Chondrocyte (in vitro differentiated cells): ENCODE data around the gene DIP2C. TPM values are rescaled to one million over a fixed set of nuclear protein-coding genes. Genes with fewer than 3 reads are reported as not detected.

ENCODE experiments used
- DNase-seq: peaks from one replicate; pipeline ENCODE4 v3.0.0; 2021; ENCODE audit warnings: mixed read lengths, low spot score
- H3K27ac Mint-ChIP-seq: one replicate; pipeline ENCODE4 v1.8.0; 2021; ENCODE audit warnings: mild to moderate bottlenecking, moderate library complexity, mixed read lengths; ENCODE audit not compliant: unreplicated experiment
- H3K27me3 Mint-ChIP-seq: 2 replicates; pipeline ENCODE4 v1.8.0; 2021; ENCODE audit warnings: low read depth, mixed read lengths
- H3K36me3 Mint-ChIP-seq: 2 replicates; pipeline ENCODE4 v1.8.0; 2021; ENCODE audit warnings: low read depth, mixed read lengths
- H3K4me1 Mint-ChIP-seq: 2 replicates; pipeline ENCODE4 v1.8.0; 2021; ENCODE audit warnings: low read depth, mild to moderate bottlenecking, mixed read lengths
- H3K4me3 Mint-ChIP-seq: one replicate; pipeline ENCODE4 v1.8.0; 2021; ENCODE audit warnings: mild to moderate bottlenecking, moderate library complexity, mixed read lengths; ENCODE audit not compliant: unreplicated experiment
- H3K9me3 Mint-ChIP-seq: 2 replicates; pipeline ENCODE4 v1.8.0; 2021; ENCODE audit warnings: low read depth, mixed read lengths
- total RNA-seq: library from RNA; stranded (reverse); gene quantifications from 3 replicates; pipeline ENCODE4 v1.2.1, GENCODE V29; 2021
- TF ChIP-seq, protein P1 (sequence below): fragments of 200-600 bp; sonication (generic); IDR thresholded peaks from 2 replicates; pipeline ENCODE4 v1.5.0; 2021; ENCODE audit warnings: antibody characterized with exemption, mild to moderate bottlenecking, moderate library complexity

Gene DIP2C
- total RNA-seq, 1 donor from 2014 or later = 47.9 TPM

DNA sequence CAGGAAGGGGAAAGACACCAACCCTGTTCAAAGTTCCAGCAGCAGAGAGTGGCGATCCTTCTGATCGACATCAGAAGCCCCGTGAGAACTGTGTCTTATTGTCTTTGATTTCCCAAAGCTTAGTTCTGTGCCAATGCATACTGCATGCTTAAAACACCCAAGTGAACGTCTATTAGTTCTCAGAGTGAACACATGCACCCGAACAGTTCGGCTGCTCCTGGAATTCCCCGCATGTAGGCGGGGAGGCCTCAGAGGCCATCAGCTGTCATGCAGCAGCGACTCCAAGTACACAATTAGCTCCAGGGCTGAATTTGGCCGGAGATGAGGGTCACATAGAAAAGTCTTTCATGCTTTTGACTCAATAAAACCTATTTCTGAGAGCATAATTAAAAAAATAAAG is 277.4 kb downstream of the DIP2C start:
- peaks cover 29% of the 10 kb centered on the region for H3K36me3 Mint-ChIP-seq

DNA sequence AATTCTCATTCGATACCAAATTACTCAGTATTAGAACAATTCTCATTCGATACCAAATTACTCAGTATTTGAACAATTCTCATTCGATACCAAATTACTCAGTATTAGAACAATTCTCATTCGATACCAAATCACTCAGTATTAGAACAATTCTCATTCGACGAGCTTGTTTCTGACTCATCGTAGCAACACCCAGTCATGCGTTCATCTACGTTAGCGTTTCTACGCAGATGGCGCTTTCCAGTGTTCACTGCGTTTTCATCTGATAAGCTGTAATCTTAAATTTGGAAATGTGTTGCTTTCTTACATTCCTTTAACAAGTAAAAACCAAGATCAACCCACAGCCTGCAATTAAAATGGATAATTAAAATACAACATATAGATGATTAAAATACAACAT is 277.9 kb downstream of the DIP2C start:
- DNase-seq = no peak
- TF ChIP-seq, protein P1, sequence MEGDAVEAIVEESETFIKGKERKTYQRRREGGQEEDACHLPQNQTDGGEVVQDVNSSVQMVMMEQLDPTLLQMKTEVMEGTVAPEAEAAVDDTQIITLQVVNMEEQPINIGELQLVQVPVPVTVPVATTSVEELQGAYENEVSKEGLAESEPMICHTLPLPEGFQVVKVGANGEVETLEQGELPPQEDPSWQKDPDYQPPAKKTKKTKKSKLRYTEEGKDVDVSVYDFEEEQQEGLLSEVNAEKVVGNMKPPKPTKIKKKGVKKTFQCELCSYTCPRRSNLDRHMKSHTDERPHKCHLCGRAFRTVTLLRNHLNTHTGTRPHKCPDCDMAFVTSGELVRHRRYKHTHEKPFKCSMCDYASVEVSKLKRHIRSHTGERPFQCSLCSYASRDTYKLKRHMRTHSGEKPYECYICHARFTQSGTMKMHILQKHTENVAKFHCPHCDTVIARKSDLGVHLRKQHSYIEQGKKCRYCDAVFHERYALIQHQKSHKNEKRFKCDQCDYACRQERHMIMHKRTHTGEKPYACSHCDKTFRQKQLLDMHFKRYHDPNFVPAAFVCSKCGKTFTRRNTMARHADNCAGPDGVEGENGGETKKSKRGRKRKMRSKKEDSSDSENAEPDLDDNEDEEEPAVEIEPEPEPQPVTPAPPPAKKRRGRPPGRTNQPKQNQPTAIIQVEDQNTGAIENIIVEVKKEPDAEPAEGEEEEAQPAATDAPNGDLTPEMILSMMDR = no peak
- Mint-ChIP-seq H3K4me1 (peaks cover 19% of the 10 kb centered on the region), H3K27me3 (no peaks in the 10 kb centered on the region), H3K36me3 (peaks cover 34% of the 10 kb centered on the region), H3K9me3 (no peaks in the 10 kb centered on the region), H3K4me3 (no peak overlapping the region), H3K27ac (no peak overlapping the region)

More for the DNA sequence above, 277.4 kb downstream of the DIP2C start:
- H3K27ac Mint-ChIP-seq = no peak overlapping the region
- no peak for DNase-seq
- TF ChIP-seq, protein P1 = no peak
- H3K27me3 Mint-ChIP-seq = no peaks in the 10 kb centered on the region
- peaks cover 24% of the 10 kb centered on the region for H3K4me1 Mint-ChIP-seq
- H3K4me3 Mint-ChIP-seq = no peak overlapping the region
- H3K9me3 Mint-ChIP-seq = no peaks in the 10 kb centered on the region

GRCh38 chr10:409408-410040 is 279.9 kb downstream of the DIP2C start:
- no peaks in the 10 kb centered on the region for H3K9me3 Mint-ChIP-seq
- no peak overlapping the region for H3K4me3 Mint-ChIP-seq
- DNase-seq = no peak
- H3K27ac Mint-ChIP-seq = no peak overlapping the region
- H3K4me1 Mint-ChIP-seq = peaks cover 30% of the 10 kb centered on the region
- TF ChIP-seq, protein P1 = no peak
- H3K36me3 Mint-ChIP-seq = peaks cover 31% of the 10 kb centered on the region
- no peaks in the 10 kb centered on the region for H3K27me3 Mint-ChIP-seq

GRCh38 chr10:408236-408635 is 281.2 kb downstream of the DIP2C start:
- peaks cover 37% of the 10 kb centered on the region for H3K4me1 Mint-ChIP-seq
- no peaks in the 10 kb centered on the region for H3K9me3 Mint-ChIP-seq
- H3K27ac Mint-ChIP-seq = no peak overlapping the region
- TF ChIP-seq, protein P1 = no peak
- DNase-seq = no peak
- no peak overlapping the region for H3K4me3 Mint-ChIP-seq
- H3K36me3 Mint-ChIP-seq = peaks cover 31% of the 10 kb centered on the region
- H3K27me3 Mint-ChIP-seq = no peaks in the 10 kb centered on the region

GRCh38 chr10:406976-407375 is 282.5 kb downstream of the DIP2C start:
- Mint-ChIP-seq H3K27me3 (no peaks in the 10 kb centered on the region), H3K4me1 (peaks cover 25% of the 10 kb centered on the region), H3K36me3 (peaks cover 28% of the 10 kb centered on the region), H3K27ac (no peak overlapping the region), H3K4me3 (no peak overlapping the region), H3K9me3 (no peaks in the 10 kb centered on the region)
- TF ChIP-seq, protein P1 = no peak
- no peak for DNase-seq
